Measurements from ENCODE around the gene SMS. TPM values are rescaled to one million over a fixed set of nuclear protein-coding genes. Genes with fewer than 3 reads are reported as not detected.
A peak's percentile ranks its signal among the peaks of the same experiment; 100 is the strongest.

Gene SMS
- total RNA-seq, 4 donors from 2014 or later: 38.1 to 46.5 (median 40.6) TPM

GRCh38 chrX:21975812-21976211, 35.3 kb downstream of the SMS start:
- DNase-seq (ENCODE audit: low spot score): no peak
- no peak for ATAC-seq (ENCODE audit: low FRiP score)
- TF ChIP-seq CTCF (IDR thresholded peaks at IDR 0.05): no peak

GRCh38 chrX:21978346-21978745, 37.8 kb downstream of the SMS start:
- ATAC-seq (ENCODE audit: low FRiP score) (no peak), DNase-seq (ENCODE audit: low spot score) (no peak)
- no peak for TF ChIP-seq CTCF (IDR thresholded peaks at IDR 0.05)

GRCh38 chrX:21982311-21982710, 41.8 kb downstream of the SMS start:
- ATAC-seq (ENCODE audit: low FRiP score) (no peak), DNase-seq (ENCODE audit: low spot score) (no peak)
- TF ChIP-seq CTCF (IDR thresholded peaks at IDR 0.05): no peak

- DNase-seq (ENCODE audit: low spot score) (peak; percentile 42), ATAC-seq (ENCODE audit: low FRiP score) (peak; percentile 88)
- peak in 2 of 3 donors; percentile 8 to 67 for TF ChIP-seq CTCF (IDR thresholded peaks at IDR 0.05)
Measured at GRCh38 chrX:21985332-21985777, 44.8 kb downstream of the SMS start.

GRCh38 chrX:21986596-21986995, 46.1 kb downstream of the SMS start:
- DNase-seq (ENCODE audit: low spot score): no peak
- TF ChIP-seq CTCF (IDR thresholded peaks at IDR 0.05): no peak
- ATAC-seq (ENCODE audit: low FRiP score): no peak

- ATAC-seq (ENCODE audit: low FRiP score) (no peak), DNase-seq (ENCODE audit: low spot score) (no peak)
- TF ChIP-seq CTCF (IDR thresholded peaks at IDR 0.05): no peak
Measured at GRCh38 chrX:21989384-21989783, 48.9 kb downstream of the SMS start.

- DNase-seq (ENCODE audit: low spot score): no peak
- TF ChIP-seq CTCF (IDR thresholded peaks at IDR 0.05): no peak
- ATAC-seq (ENCODE audit: low FRiP score): no peak
Measured at GRCh38 chrX:21990832-21991231, 50.3 kb downstream of the SMS start.

All from omental fat pad (tissue), 4 donors.